GM19455 (cell line): Measurements from ENCODE around the gene FCRL5.

Source experiments
- ATAC-seq: cut with Tn5 transposase; IDR thresholded peaks from one replicate; pipeline ENCODE4 v1.9.1; 2021; ENCODE audit not compliant: unreplicated experiment

Gene FCRL5

DNA sequence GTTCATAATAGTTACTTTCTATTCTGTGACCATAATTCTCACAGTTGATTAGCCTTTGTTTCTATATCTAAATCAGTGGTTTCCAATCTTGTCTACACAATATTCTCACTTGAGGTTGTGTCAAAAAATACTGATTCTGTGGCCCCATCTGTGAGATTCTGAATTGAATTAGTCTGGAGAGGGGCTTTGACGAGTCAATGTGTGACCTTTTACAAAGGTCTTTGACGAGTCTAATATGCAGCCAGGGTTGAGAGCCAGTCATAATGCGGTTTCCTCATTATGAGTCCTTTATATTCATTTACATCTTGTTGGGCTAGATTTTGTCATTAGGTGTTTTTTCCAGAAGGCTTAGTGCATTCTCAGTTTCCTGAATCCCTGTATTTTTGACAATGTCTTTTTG lies 19.7 kb downstream of the FCRL5 start:
- no peak for ATAC-seq

DNA sequence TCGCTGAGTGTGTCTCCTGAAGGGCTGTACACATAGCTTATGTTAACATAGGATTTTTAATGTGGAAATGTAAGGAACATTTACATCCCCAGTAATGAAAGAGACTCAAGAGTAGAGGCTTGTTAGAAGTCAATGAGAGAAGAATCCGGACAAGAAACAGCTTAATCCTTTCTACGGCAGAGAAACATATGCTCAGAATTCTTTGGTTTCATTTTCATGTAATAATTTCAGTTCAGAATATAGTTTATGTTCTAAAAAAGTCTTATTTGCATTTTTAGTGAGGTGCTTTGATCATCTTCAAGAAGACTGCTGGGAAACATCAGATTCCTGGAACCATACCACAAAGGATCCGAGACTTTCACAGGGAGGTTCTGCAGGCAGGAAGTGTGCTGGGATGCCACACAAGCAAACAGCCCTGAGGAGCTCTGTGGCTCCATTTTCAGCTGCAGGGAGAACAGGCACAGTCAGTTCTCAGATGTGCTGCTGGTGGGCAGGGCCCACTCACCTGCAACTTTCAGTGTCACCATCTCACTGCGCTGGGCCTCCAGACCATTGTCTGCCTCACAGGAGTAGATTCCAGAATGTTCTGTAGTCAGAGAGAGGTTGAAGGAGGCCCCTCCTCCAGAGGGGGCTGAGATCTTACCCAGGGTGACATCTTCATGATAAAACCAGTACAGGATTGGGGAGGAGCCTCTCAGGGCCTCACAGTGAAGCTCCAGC lies 28.4 kb downstream of the FCRL5 start:
- ATAC-seq = peak; percentile 95

DNA sequence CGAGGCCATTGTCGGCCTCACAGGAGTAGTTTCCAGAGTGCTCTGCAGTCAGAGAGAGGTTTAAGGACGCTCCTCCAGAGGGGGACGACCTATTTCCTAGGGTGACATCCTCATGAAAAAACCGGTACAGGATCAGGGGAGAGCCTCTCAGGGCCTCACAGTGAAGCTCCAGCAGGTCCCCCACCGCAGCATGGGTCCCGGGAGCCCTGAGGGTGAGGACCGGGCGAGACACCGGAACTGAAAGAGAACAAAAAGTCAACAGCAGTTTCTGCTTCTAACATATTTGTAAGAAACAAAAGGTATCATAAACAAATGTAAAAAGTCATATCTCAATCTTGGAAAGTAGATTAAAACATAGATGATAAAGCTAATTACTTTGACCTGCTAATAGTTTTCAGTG lies 31.3 kb downstream of the FCRL5 start:
- ATAC-seq = no peak

DNA sequence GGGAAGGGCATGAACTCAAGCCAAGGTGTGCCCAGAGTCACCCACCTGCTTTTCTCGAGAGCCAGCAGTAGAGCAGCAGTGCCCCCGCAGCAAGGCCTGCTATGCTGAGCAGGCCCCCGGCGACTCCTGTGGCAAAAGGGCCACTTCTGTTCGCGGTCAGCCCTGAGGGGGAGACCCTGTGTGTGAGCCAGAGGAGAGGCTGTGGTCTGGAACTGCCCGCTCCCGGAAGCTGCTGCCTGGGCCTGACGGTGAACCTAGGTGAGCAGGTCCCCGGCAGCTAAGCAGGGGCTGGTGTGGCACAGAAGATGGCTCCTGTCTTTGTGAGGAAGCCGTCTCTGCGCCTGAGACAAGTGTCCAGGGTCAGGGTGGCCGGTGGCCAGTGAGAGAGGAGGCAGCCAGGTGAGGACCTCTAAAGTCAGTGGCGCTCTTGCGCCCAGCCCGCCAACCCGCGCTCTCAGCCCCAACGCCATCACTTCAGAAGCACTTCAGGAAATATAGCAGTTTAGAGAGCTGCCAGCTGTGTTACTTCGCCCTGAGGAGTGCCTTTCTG lies 31.9 kb downstream of the FCRL5 start:
- ATAC-seq = no peak

DNA sequence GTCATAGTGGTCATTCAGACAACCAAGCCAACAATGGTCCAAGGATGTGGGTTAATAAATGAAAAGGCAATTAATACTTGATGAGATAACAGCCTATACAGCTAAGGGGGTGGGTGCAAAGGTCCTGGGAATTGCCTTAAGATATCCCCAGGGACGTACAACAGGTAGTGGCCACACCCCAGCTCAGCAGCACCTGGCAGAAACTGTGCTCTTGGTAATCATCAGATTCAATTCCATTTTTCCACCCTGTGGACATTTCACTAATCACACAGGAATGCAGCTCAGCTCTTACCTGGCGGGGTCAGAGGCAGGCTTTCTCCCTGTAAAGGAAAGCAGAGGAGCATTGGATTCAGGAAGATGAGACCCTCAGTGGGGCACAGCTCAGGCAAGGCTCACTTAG lies 32.9 kb downstream of the FCRL5 start:
- no peak for ATAC-seq

DNA sequence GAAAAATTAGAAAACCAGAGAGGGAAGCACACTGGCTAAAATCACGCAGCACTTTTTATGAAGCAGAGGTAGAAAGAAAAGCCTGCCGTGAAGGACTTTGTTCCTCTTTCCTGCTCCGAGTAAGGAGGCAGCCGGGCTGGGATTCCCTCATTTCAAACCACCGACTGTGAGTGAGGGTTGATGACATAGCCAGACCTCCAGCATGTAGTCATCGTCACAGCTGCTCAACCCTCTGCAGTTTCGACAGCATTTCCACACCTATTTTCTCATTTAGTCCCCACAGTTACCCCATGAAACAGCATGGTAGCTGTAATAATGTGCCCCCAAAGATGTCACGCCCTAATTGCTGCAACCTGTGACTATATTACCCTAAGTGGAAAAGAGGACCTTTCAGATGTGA lies 35.3 kb downstream of the FCRL5 start:
- no peak for ATAC-seq

DNA sequence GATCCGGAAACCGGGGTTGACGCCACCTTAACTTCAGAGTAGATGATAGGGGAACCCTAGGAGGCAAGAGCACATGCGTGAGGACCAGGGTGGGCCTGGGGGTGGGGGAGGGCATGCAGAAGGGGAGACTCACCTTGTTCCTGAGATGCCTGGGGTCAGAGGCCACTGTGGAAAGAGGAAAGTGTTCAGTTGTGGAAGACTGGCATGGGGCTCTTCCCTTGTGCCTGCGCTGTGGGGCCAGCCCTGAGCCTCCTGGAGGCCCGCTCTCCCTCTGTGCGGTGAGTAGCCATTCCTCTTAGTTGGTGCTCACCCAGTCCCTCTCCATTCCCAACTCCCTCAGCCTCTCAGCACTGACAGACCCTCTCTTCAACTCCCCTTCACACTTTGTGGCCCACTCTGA lies 36.6 kb downstream of the FCRL5 start:
- ATAC-seq = no peak

DNA sequence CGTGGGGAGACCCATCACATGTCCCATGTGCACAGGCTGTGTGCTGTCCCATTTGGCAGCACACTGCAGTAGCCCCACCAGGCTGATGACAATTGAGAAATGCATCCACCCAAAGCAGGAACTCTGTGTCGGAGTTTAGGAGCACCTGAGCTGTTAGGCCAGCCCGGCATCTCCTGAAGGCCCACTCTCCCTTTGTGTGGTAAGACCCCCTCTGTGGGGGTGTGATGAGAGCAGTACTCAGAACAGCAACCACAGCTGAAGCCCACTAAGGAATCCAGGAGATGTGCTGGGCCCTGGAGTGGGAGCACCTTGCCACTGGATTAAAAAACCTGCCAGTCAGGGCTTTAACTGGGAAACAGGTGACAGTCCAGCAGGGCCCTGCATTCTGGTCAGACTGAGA lies 37.2 kb downstream of the FCRL5 start:
- ATAC-seq = no peak

DNA sequence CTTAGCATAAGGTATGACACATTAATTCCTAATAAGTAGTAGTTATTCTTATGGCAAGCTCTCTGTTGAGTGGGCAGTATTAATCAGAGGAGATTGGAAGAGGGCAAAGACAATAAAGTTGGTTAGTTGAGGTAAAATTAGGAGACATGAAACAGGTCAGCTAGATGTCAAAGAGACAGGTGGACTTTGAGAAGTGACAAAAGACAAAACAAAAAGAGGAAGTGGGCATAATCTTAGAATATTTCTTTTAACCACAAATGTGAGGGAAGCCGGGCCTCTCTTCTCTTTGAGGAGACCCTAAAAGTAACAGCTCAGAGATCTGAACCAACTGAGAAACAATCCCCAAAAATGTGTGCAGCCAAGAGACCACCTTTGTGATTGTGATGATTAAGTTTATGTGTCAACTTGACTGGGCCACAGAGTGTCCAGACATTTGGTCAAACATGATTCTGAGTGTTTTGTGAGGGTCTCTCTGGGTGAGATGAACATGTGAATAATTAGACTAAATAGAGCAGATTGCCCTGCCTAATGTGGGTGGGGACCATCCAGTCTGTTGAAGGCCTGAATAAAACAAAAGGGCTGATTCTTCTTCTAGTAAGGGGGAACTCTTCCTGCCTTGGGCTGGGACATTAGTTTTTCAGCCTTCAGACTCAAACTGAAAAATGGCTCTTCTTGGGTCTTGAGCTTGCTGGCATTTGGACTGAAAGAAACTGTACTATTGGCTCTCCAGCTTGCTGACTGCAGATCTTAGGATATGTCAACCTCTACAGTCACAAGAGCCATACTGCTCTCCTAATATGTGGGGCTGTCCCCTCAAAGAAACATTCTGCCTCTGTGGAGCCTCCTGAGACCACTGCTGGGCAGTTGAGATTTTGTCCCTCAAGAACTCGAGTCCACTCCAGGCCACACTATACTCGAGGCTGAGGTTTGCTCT lies 40.0 kb downstream of the FCRL5 start:
- ATAC-seq = peak; percentile 56

DNA sequence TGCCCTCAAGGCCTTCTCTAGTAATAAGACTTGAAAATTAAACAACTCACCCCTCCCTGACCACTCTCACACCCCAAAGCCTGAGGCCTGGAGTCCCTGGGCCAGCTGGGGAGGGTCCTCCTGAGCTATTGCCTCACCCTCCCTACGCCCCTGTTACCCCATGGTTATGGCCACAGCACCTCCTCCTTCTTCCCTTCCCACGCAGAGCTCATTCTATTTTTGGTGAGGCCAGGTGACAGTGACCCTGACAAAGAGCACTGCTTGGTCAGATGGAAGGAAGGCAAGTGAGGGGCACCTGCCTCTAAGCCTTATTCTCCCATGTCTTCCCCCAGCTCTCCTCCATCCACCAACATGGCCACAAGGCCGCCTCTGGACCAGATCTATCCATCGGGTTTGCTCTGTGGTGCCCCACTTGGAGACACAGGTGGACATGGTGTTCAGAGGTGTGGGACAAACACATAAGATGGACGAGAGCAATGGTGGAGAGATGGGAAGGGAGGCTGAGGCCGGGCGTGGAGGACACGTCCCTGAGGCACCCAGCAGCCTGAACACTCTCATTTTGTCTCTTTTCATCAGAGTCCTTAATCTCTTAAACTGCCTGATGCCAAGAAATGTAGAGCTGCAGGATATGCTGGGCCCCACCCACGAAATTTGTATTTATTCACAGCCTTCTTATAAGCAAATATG lies 42.6 kb downstream of the FCRL5 start:
- ATAC-seq = no peak

DNA sequence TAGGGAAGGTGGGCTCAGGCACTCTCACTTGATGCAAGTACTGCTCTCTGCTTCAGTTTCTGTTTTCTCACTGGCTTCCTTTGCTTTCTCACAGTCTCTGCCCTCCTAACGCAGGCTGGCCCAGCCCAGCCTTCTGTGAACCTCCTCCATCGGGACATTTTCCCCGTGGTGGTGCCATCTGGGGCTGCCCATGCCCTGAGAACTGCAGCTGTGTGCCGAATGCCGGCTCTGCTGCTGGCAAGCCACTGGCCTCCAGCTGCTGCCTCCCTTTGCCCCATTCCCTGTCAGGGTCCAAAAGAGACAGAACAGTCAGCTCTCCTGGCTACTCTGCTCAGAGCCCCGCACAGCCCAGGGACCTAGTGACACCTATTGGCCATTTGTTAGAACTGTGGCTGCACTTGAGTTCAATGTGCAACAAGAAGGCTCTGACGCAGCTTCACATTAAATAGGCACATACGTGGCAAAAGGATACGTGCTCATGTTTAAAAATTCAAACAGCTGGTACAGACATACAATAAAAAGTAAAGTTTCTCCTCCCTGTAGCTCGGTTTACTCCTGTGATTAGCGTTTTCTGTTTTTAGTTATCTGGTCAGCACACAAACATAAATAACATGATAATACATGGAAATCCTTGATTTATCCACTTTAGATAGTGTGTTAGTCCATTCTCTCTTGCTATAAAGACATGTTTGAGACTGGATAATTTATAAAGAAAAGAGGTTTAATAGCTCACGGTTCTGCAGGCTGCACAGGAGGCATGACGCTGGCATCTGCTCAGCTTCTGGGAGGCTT lies 46.6 kb downstream of the FCRL5 start:
- ATAC-seq = peak; percentile 80

DNA sequence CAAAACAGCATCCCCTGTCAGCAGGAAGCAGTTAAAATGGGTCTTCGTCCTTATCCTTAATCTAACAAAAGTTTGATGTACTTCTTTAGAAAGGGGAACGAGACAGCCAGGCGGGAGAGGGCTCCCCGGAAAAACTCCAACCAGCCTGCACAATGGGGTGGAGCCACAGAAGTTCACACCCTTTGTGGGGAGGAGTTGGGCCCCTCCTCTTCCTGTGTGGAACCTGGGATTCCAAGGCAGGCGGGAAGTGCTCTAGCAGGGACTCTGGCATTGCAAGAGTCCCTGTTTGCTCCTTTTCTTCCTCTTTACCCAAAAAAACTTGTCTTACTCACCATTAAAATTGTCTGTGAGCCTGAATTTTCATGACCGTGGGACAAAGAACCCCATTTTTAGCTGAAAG lies 47.7 kb downstream of the FCRL5 start:
- no peak for ATAC-seq

DNA sequence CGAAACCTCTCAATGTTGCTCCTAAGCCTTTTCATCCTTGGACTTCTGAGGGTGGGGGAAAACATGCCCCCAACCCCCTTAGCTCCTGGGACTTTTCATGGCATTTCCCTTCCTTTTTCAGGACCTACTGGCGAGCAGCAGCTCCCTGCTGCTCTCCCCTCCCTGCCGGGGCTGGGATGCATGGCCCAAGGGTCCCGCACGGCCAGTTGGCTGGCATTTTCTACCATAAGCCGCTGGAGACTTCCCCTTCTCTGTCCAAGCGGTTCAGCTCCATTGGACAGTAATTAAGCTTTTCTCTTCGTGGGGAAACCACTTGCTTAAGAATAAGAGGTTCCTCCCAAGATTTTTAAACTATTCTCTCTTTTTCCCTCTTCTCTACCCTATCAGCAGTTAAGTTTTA lies 52.8 kb downstream of the FCRL5 start:
- ATAC-seq = no peak

DNA sequence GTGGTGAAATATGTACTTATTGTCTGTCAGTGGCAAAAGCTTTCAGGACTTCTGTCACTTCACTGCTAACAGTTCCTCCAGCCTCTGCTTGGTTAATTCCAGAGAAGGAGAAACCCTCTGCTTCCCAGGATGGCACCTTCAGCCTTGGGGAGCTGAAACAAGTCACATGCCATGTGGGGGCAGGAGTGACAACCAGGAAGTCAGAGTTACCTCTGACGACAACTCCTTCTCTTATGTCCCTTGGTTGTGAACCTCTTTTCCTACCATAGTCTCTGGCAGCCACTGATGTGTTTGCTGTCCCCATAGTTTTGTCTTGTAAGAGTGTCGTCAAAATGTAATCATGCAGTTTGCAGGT lies 53.6 kb downstream of the FCRL5 start:
- ATAC-seq = no peak

DNA sequence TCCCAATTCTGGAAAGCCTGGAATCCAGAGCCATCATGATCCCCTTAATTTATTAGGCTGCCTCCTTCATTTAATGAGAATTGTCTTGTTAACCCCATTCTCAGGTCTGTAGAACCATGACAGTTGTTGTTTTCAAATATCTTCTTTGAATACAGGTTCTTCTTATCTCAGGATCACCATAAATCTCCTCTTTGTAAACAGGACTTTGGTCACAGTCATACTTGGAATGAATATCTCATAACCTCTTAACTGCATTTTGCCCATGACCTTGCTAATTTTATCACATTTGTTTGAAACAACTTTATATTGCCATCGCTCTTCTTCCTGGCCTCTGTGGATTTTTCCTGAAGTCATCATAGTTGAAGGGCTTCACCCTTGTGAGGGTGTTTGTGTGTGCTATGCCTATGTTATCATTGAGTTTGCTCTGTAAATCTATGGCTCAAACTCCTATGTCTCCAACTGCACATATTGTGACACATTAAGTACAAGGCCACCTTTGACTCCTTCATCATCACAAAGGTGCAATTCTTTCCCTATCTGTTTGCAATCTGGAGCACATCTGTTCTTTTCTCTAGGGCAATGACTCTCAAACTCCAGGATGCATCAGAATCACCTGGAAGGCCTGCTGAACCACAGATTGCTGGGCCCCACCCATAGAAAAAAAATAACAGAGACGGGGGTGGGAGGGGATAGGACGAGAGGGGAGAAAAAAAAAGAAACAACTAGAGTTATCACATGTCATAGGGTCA lies 54.2 kb downstream of the FCRL5 start:
- ATAC-seq = no peak

DNA sequence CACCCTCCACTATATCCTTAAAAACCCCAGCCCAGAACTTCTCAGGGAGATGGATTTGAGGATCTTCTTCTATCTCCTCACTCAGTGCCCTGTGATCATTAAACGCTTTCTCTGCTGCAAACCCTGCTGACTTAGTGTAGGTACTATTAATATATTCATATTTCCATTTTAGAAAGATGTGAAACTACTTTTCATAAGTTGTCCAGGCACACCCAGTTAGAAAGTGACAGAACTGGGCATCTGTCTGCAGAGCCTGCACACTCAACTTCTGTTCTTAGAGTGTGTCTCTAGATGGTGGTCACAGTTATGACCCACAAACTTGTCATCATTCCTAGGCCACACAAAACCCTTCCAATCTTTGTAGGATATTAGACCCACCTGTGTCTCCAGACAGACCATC lies 55.0 kb downstream of the FCRL5 start:
- no peak for ATAC-seq

DNA sequence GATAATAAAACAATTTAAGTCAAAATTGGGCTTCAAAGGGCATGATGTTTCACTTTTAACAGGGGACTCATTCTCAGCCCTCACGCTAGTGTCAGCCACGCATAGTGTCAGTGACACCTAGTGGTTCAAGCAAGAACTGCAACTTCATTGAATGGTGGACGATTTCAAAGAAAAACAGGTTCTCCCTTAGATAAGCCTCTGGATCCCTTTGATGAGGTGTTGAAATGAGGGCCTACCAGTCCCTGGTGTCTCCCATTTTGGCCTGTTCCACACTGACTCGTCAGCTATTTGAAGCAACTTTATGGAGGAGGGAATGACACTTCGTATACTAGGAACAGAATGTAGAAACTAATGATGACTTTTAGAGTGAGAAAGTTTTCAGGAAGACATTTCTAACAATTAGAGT lies 56.2 kb downstream of the FCRL5 start:
- ATAC-seq = no peak

DNA sequence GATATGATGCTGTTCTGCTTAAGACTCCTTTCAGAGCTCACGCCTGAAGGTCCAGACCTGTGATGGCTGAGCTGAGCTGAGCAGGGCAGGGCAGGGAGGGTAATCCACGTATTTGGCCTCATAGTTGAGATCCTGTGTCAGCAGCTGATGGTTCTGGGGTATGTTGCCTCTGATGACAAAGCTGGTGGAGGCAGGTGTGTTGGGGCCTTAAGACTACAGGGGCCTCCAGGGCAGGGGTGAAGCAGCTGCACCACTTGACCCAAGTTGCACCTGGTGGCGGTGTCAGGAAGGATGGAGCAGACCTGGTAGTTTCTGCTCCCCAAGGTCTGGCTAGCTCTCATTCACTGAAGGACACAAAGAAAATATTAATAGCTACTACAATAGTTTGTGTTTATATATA lies 57.0 kb downstream of the FCRL5 start:
- ATAC-seq = no peak

DNA sequence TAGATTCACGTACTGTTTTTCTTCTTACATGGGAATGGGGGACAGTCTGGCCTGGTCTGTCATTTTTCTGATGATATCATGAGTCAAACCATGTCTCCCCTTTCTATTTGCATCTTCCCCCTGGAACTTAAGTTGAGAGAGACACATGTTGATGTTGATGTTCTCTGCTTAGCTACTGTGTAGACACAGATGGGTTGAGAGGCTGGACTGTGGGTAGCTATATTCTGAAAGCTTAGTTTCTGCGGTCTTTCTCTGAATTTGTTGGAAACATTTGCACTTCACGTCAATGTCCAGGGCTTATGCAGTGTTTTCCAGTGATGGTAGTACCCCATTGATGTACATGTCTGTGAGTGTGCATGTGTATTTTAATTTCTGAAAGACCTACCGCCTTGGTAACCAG lies 58.2 kb downstream of the FCRL5 start:
- ATAC-seq = no peak
